ENCODE measurements around the gene DMXL1.

DMXL1 gene

DNA sequence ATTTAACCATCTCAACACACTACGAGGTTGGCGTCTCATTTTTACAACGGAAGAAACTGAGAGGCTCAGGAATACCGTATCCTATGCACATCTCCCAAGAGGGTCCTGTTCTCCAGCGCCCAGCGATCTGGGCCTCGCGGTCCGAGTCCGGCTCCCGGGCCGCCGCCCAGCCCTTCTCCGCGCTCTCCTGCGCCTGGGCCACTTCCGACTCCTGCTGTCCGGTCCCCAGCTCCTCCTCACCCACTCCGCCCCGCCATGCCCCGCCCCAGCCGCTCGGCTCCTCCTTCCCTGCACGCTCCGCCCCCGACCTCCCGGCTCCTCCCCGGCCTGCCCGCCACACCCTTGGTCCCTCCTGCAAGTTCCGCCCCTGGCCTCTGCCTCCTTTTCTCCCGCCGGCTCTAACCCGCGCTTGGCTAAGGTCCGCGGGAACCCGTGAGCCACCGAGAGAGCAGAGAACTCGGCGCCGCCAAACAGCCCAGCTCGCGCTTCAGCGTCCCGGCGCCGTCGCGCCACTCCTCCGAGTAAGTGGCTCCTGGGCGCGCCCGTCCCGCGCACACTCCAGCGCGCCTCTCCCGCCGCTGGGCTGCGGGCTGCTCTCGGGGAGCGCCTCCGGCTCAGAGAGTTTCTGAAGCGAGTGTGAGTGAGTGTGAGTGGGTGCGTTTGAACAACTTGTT is 197.6 kb downstream of the DMXL1 start:
- peak overlapping the region; percentile 77 for H3K4me3 ChIP-seq (ENCODE audit: low read depth, low read length)
- TF ChIP-seq, protein P1, sequence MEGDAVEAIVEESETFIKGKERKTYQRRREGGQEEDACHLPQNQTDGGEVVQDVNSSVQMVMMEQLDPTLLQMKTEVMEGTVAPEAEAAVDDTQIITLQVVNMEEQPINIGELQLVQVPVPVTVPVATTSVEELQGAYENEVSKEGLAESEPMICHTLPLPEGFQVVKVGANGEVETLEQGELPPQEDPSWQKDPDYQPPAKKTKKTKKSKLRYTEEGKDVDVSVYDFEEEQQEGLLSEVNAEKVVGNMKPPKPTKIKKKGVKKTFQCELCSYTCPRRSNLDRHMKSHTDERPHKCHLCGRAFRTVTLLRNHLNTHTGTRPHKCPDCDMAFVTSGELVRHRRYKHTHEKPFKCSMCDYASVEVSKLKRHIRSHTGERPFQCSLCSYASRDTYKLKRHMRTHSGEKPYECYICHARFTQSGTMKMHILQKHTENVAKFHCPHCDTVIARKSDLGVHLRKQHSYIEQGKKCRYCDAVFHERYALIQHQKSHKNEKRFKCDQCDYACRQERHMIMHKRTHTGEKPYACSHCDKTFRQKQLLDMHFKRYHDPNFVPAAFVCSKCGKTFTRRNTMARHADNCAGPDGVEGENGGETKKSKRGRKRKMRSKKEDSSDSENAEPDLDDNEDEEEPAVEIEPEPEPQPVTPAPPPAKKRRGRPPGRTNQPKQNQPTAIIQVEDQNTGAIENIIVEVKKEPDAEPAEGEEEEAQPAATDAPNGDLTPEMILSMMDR (IDR thresholded peaks at IDR 0.05; ENCODE audit: low read depth, low read length, missing control alignments): no peak
- peak; percentile 75 for DNase-seq (ENCODE audit: low read depth)

DNA sequence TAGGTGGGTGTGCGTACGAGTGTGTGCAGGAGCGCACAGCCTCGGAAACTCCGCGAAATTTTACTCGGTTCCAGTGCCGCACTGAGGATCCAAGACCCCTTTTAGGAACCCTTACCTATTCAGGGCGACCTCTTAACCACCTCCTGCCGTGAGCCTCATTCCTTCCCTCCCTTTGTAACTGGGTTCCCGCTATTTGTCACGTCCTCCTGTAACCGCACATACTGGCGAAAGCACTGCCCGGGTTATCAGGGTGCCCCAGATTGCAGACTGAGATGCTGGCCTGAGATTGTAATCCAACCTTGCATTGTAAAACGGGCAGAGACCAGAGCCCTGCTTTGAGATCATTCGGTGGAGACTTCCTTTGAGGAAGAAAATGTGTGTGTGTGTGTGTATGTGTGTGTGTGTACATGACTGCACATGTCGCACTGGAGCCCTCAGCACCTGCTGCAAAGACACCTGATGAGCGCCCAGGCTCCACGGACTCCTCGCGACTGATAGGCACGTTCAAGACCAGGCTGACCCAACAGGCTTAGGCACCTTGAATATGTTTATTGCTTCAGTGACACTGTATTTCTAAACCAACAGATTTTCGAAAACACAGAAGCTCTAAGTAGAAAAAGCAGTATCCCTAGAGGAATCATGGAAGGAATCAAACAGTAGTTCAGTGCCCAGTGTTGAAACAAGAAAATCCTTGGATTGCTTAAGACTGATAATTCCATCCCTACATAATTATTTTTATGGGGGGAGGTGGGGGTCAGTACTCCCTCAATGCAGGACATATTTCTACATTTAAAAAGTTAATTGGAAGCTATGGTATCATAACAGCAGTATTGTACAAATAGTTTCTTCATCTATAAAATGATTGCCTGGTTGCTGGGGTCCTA is 198.4 kb downstream of the DMXL1 start:
- TF ChIP-seq, protein P1 (IDR thresholded peaks at IDR 0.05; ENCODE audit: low read depth, low read length, missing control alignments): no peak
- DNase-seq (ENCODE audit: low read depth): no peak
- peak overlapping the region; percentile 77 for H3K4me3 ChIP-seq (ENCODE audit: low read depth, low read length)

DNA sequence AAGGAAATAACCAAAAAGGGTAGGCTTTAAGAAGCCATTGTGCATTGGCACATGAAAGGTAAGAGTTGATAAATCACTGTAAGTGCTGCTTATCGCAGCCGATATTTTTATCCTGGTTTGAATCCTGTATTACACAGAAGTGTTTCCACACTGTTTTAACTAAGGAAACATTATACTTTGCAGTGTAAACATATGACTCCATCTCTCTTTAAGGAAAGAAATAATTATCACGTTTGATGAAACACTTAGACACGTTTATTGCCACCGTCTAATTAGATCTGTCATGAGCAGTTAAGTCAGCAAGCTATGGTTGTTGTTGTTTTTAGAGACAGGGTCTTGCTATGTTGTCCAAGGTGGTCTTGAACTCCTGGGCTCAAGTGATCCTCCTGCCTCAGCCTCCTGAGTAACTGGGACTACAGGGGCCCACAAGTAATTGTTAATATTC is 199.3 kb downstream of the DMXL1 start:
- DNase-seq (ENCODE audit: low read depth): no peak
- peak overlapping the region; percentile 77 for H3K4me3 ChIP-seq (ENCODE audit: low read depth, low read length)
- TF ChIP-seq, protein P1 (IDR thresholded peaks at IDR 0.05; ENCODE audit: low read depth, low read length, missing control alignments): no peak

DNA sequence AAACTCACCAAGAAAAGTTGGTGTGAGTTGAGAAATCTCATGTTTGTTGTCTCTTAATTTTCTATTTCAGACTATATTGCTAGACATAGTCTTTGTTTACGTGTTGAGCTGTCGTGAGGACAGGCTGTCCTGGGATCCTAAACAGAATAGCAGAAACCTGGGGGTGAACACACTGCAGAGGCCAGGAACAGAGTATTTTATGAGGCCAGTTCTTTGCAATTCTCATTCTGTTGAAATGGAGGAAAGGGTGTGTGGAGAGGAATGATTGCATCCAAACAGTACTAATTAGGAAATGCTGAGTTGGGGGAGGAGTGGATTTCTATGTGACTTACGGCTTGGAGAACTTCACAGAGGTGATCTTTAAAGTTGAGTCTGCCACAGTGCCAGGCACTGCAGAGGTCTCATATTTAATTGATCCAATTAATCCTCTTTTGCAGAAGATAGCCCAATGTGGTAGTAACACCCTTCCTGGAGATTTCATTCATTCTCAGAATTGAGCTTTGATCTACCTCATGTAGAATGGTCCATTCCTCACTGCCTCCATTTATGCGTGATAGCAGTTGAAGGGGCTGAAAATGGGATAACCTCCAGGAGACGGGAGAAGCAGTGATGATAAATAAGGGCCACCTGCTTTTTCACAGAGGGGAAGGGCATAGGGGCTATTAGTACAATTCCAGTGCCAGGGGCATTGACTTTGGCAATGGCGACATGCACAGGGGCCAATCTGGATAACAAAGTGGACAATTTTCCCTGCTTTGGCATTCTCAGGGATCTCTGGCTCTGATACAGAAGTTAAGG is 200.3 kb downstream of the DMXL1 start:
- no peak for DNase-seq (ENCODE audit: low read depth)
- peak overlapping the region; percentile 77; the same call in 1 of the 2 replicates for H3K4me3 ChIP-seq (ENCODE audit: low read depth, low read length)
- TF ChIP-seq, protein P1 (IDR thresholded peaks at IDR 0.05; ENCODE audit: low read depth, low read length, missing control alignments): no peak

DNA sequence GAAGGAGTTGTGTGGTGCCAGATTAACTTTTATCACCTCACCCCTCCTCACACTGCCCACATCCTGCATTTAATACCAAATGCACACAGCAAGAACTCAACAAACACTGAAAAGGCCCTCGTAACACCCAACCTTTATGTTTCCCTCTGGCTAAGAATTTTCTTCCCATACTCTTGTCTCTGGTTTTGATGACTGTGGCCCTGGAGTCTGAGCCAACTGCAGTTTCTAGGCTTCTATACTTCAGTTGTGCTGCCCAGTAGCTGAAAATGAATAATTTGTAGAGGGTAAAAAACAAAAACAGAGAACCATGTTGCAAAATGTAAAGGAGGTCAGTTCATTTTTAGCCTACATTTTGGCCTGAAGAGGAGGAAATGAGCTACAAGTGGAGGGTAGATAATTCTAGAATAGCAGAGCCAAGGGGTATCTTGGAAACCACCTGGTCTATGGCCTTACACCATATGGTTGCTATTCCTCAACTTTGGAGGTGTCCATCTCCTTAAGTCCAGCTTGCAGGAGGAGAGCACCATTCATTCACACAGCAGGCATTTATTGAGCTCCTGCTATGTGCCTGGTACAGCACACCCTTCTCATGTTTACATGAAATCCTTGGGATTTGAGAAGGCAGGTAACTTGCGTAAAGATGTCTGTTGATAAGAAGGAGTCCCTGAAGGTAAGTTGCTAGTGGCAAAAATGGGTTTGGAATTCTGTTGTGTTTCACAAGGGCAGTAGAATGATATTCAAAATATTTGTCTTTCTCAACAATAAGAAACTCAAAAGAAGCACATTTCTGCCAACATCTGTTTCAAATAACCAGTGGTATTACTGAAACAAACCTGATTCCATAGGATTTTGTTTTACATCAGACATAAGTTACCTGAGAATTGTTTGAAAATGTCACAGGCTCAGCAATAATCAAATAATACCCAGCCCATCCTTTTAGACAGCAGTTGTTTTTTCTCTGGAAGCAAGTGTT is 201.2 kb downstream of the DMXL1 start:
- DNase-seq (ENCODE audit: low read depth): no peak
- H3K4me3 ChIP-seq (ENCODE audit: low read depth, low read length): peak overlapping the region; percentile 77; the same call in 1 of the 2 replicates
- TF ChIP-seq, protein P1 (IDR thresholded peaks at IDR 0.05; ENCODE audit: low read depth, low read length, missing control alignments): no peak
